HCT116 (cell line): ENCODE data around the gene ALDH5A1. TPM values are rescaled to one million over a fixed set of nuclear protein-coding genes. Genes with fewer than 3 reads are reported as not detected.

Source experiments
- ATAC-seq: fragments of 200-7000 bp; cut with Tn5 transposase; 2 replicates; pipeline ENCODE4 v1.9.1; 2020; ENCODE audit warnings: mild to moderate bottlenecking, moderate library complexity
- BruUV-seq: library from RNA; stranded (reverse); fragments of 400-500 nt; replicated peaks from 2 replicates; lab custom pipeline; 2021; lab: Mats Ljungman, UMichigan
- CTCF ChIA-PET: fragments of 300-600 bp; sonication (Branson Sonifier 250); formaldehyde crosslinking; loops from one replicate; lab custom pipeline; 2021; ENCODE audit warnings: antibody characterized with exemption; lab: Charles Lee
- POLR2A ChIA-PET: fragments of 300-600, 350-600 bp; sonication (Branson Sonifier 250); formaldehyde crosslinking; loops from one replicate; lab custom pipeline; 2021; ENCODE audit warnings: antibody characterized with exemption; lab: Charles Lee
- RAD21 ChIA-PET, 2 experiments: fragments of 300-600 bp; sonication (Branson Sonifier 250); formaldehyde crosslinking; loops; one replicate each; lab custom pipeline; 2023; ENCODE audit warnings: low total read pairs in 2 of 2; ENCODE audit not compliant: uncharacterized antibody in 2 of 2, unreplicated experiment in 2 of 2, low non-redundant PET in 1 of 2; lab: Charles Lee
- DNase-seq: peaks from one replicate; pipeline ENCODE4 v3.0.0-alpha.2; 2010; ENCODE audit warnings: low read depth, low spot score
- H2AFZ ChIP-seq: fragments of 200-600 bp; shearing (Covaris generic), sonication (generic); 2 replicates; pipeline ENCODE4 v1.6.1; 2017; ENCODE audit warnings: low read depth, mixed run types, mixed read lengths, antibody characterized with exemption, low read length; ENCODE audit not compliant: poor library complexity, severe bottlenecking
- H3K27ac ChIP-seq: 2 replicates; pipeline ENCODE4 v1.5.1; 2012; ENCODE audit warnings: low read depth, low read length
- H3K27me3 ChIP-seq: fragments of 200-600 bp; sonication (generic); 2 replicates; pipeline ENCODE4 v1.6.1; 2016; ENCODE audit warnings: mixed run types, low read length, mixed read lengths; ENCODE audit not compliant: insufficient read depth
- H3K36me3 ChIP-seq, 2 experiments: fragments of 200-500 bp in 1 of 2; fragments of 200-600 bp in 1 of 2; sonication (Bioruptor generic) in 1 of 2; sonication (generic) in 1 of 2; 2 replicates each; pipeline versions ENCODE4 v1.5.1 to v1.6.1; 2014 to 2016; ENCODE audit warnings: low read length in 2 of 2, inconsistent platforms in 1 of 2, mixed read lengths in 1 of 2, mixed run types in 1 of 2; ENCODE audit not compliant: insufficient read depth in 2 of 2, control insufficient read depth in 1 of 2
- H3K4me1 ChIP-seq, 2 experiments: fragments of 200-600 bp in 1 of 2; sonication (generic) in 1 of 2; 2 replicates each; pipeline versions ENCODE4 v1.5.1 to v1.6.1; 2012 to 2017; ENCODE audit warnings: low read length in 2 of 2, inconsistent platforms in 1 of 2, mild to moderate bottlenecking in 1 of 2, mixed read lengths in 1 of 2, mixed run types in 1 of 2, moderate library complexity in 1 of 2; ENCODE audit not compliant: insufficient read depth in 2 of 2, control insufficient read depth in 1 of 2
- H3K4me2 ChIP-seq: fragments of 200-600 bp; sonication (generic); 2 replicates; pipeline ENCODE4 v1.6.1; 2017; ENCODE audit warnings: mixed run types, low read length, mixed read lengths
- H3K4me3 ChIP-seq, 2 experiments: fragments of 200-600 bp in 1 of 2; sonication (generic) in 1 of 2; replicated peaks in 1 of 2; 2 replicates each; pipeline ENCODE4 v1.5.1; 2011 to 2016; ENCODE audit warnings: low read length in 2 of 2, control low read depth in 1 of 2, low read depth in 1 of 2, mild to moderate bottlenecking in 1 of 2, mixed read lengths in 1 of 2, mixed run types in 1 of 2
- H3K79me2 ChIP-seq: fragments of 200-600 bp; sonication (generic); 2 replicates; pipeline ENCODE4 v1.6.1; 2017; ENCODE audit warnings: mild to moderate bottlenecking, mixed run types, low read length, moderate library complexity, mixed read lengths; ENCODE audit not compliant: insufficient read depth
- H3K9ac ChIP-seq: fragments of 200-600 bp; sonication (generic); 2 replicates; pipeline ENCODE4 v1.6.1; 2016; ENCODE audit warnings: low read length, mixed read lengths
- H3K9me2 ChIP-seq: fragments of 200-600 bp; sonication (generic), shearing (Covaris generic); 2 replicates; pipeline ENCODE4 v1.6.1; 2017; ENCODE audit warnings: mixed run types, mild to moderate bottlenecking, moderate library complexity; ENCODE audit not compliant: insufficient read depth
- H3K9me3 ChIP-seq, 2 experiments: fragments of 200-500 bp in 1 of 2; fragments of 200-600 bp in 1 of 2; sonication (Bioruptor generic) in 1 of 2; sonication (generic) in 1 of 2; 2 replicates each; pipeline ENCODE4 v1.6.1; 2014 to 2017; ENCODE audit warnings: low read length in 2 of 2, mixed read lengths in 2 of 2, inconsistent platforms in 1 of 2, low read depth in 1 of 2, mild to moderate bottlenecking in 1 of 2, mixed run types in 1 of 2, moderate library complexity in 1 of 2; ENCODE audit not compliant: control insufficient read depth in 1 of 2, insufficient read depth in 1 of 2
- H4K20me1 ChIP-seq: fragments of 200-600 bp; sonication (generic), shearing (Covaris generic); 2 replicates; pipeline ENCODE4 v1.6.1; 2017; ENCODE audit warnings: mixed run types, mild to moderate bottlenecking, moderate library complexity; ENCODE audit not compliant: insufficient read depth
- ATF3 ChIP-seq: IDR thresholded peaks from 2 replicates; pipeline ENCODE4 v1.6.1; 2012
- CEBPB ChIP-seq: IDR thresholded peaks from 2 replicates; pipeline ENCODE4 v1.6.1; 2012; ENCODE audit warnings: low read depth
- CTCF ChIP-seq, 3 experiments: fragments of 200-600 bp in 1 of 3; sonication (generic) in 1 of 3; IDR thresholded peaks in 2 of 3; conservative IDR thresholded peaks in 1 of 3; 2 replicates each; pipeline ENCODE4 v1.5.1; 2012 to 2017; ENCODE audit warnings: low read depth in 2 of 3, low read length in 2 of 3, antibody characterized with exemption in 1 of 3, borderline replicate concordance in 1 of 3, control low read depth in 1 of 3, mild to moderate bottlenecking in 1 of 3, mixed read lengths in 1 of 3, mixed run types in 1 of 3, moderate library complexity in 1 of 3; ENCODE audit not compliant: insufficient read depth in 1 of 3
- EZH2phosphoT487 ChIP-seq: fragments of 200-600 bp; IDR thresholded peaks from 2 replicates; pipeline ENCODE4 v1.6.1; 2018; ENCODE audit warnings: antibody characterized with exemption, borderline replicate concordance
- JUND ChIP-seq: IDR thresholded peaks from 2 replicates; pipeline ENCODE4 v1.6.1; 2012
- MAX ChIP-seq: IDR thresholded peaks from 2 replicates; pipeline ENCODE4 v1.6.1; 2012
- POLR2A ChIP-seq: IDR thresholded peaks from 2 replicates; pipeline ENCODE4 v1.7.0; 2011; ENCODE audit warnings: borderline replicate concordance; ENCODE audit not compliant: insufficient read depth, insufficient read length; ENCODE audit errors: extremely low read depth
- REST ChIP-seq: IDR thresholded peaks from 2 replicates; pipeline ENCODE4 v1.6.1; 2012; ENCODE audit warnings: low read depth
- SP1 ChIP-seq: IDR thresholded peaks from 2 replicates; pipeline ENCODE4 v1.6.1; 2012; ENCODE audit warnings: low read depth
- YY1 ChIP-seq: IDR thresholded peaks from 2 replicates; pipeline ENCODE4 v1.6.1; 2011; ENCODE audit warnings: low read length, low read depth, moderate library complexity, mild to moderate bottlenecking; ENCODE audit not compliant: insufficient replicate concordance; ENCODE audit errors: extremely low read depth
- ZFX ChIP-seq: fragments of 450-650 bp; IDR thresholded peaks from 2 replicates; pipeline ENCODE4 v1.6.1; 2017
- ZNF274 ChIP-seq: fragments of 200-500 bp; sonication (Bioruptor generic); IDR thresholded peaks from 2 replicates; pipeline ENCODE4 v1.6.1; 2014; ENCODE audit warnings: mild to moderate bottlenecking, low read depth, low read length, inconsistent platforms
- intact Hi-C: fragments of 100-400 bp; cut with micrococcal nuclease; formaldehyde crosslinking; loops from 2 replicates; pipeline ENCODE4 v1.10.0; 2022
- total RNA-seq: library from RNA; stranded (reverse); gene quantifications from one replicate; pipeline ENCODE4 v1.2.1, GENCODE V29; 2021; ENCODE audit not compliant: unreplicated experiment

ALDH5A1 gene
- total RNA-seq, 1 experiment from 2014 or later, result 10.0 TPM

- TF ChIP-seq CTCF (IDR thresholded peaks at IDR 0.05 in 2 of 3, conservative IDR thresholded peaks at IDR 0.05 in 1 of 3; ENCODE audit: borderline replicate concordance in 1 of 3, insufficient read depth in 1 of 3, low read depth in 2 of 3, low read length in 2 of 3) (no peak), MAX (no peak), ZFX (no peak), EZH2phosphoT487 (no peak), ZNF274 (no peak)
- TF ChIP-seq, all 23 proteins: peak for 0
Measured at GRCh38 chr6:24564081-24564480, 69.3 kb downstream of the ALDH5A1 start (continued).

- BruUV-seq, result no TSS peak
- H2AFZ ChIP-seq, result no peak overlapping the region
- intact Hi-C loops, result no loop called here
Measured at GRCh38 chr6:24565196-24565595, 70.4 kb downstream of the ALDH5A1 start.

More at GRCh38 chr6:24565196-24565595, 70.4 kb downstream of the ALDH5A1 start:
- Histone ChIP-seq H3K9ac (no peak overlapping the region), H3K36me3 (no peaks in the 10 kb centered on the region), H3K4me2 (no peak overlapping the region), H3K9me3 (no peaks in the 10 kb centered on the region), H3K27me3 (no peaks in the 10 kb centered on the region), H3K27ac (no peak overlapping the region), H3K4me1 (no peaks in the 10 kb centered on the region), H3K9me2 (no peaks in the 10 kb centered on the region), H3K4me3 (no peak overlapping the region), H3K79me2 (no peaks in the 10 kb centered on the region), H4K20me1 (no peaks in the 10 kb centered on the region)
- POLR2A ChIA-PET, result no interaction called here
- ATAC-seq, result no peak
- RAD21 ChIA-PET, result interaction anchor here in 1 of 2 experiments (0.6 kb wide), 1 partner anchor 40 kb away, joined by 3 read pairs; no protein-coding TSS in a partner anchor
- DNase-seq, result no peak
- CTCF ChIA-PET, result interaction anchor here (1.0 kb wide), 1 partner anchor 16 kb away, joined by 5 read pairs; no protein-coding TSS in a partner anchor
- no peak for TF ChIP-seq POLR2A
- no peak for TF ChIP-seq REST
- no peak for TF ChIP-seq ZFX
- no peak for TF ChIP-seq CEBPB
- TF ChIP-seq ATF3, result no peak
- TF ChIP-seq JUND, result no peak
- TF ChIP-seq SP1, result no peak
- no peak for TF ChIP-seq YY1
- TF ChIP-seq EZH2phosphoT487, result no peak
